Uterine smooth muscle cell (primary cell): Measurements from ENCODE around the gene OLFM2. TPM values are rescaled to one million over a fixed set of nuclear protein-coding genes. Genes with fewer than 3 reads are reported as not detected.

Experiments used
- total RNA-seq: library from RNA; depleted of rRNA; stranded (reverse); fragments of >200 nt; gene quantifications from 2 replicates; pipeline ENCODE4 v1.2.3, GENCODE V29; 2014

Gene OLFM2
- 0.11 and 1.4 TPM in 2 replicates for total RNA-seq

GRCh38 chr19:9936326-9937000, at the start of gene OLFM2:
Gene OLFM2, minus strand, starts transcription at chr19:9936515. Its CDS starts 149 bp downstream, at chr19:9936366.

DNA sequence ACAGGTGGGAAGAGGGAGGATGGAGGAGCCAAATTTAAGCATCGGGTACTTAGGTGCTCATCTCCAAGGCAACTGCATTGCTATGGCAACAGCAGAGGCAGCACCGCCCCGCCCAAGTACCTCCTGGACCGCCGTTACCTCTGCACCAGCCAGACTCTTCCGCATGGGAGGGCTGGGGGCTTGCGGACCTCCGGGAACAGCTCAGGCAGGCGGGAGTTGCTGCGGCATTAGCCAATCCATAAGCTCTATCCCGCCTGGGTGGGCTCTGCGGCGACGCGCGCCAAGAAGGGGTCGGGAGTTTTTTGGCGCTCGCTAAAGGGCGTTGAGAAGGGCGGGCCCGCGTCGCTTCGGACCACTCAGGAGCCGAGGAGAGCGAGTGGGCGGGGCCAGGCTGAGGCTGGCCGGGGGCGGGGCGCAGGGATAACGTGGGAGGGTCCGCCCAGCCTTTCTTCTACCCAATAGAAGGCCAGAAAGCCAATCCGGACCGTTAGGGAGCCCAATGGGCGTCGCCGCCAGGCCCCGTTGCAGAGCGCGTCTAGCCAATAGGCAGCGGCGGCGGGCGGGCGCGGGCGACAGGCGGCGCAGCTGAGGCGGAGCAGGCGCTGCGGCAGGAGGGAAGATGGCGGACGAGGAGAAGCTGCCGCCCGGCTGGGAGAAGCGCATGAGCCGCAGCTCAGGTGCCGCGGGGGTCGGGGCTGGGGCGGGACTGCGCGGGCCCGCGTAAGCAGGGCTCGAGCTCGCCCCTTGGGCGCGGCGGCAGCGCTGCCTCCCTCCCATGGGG, 101.4 kb downstream of the OLFM2 start, which contains the start of gene PIN1:
PIN1 (plus strand) TSS at position 593 of the 781 bp plus-strand sequence; CDS start at position 620, 27 bp downstream.

DNA sequence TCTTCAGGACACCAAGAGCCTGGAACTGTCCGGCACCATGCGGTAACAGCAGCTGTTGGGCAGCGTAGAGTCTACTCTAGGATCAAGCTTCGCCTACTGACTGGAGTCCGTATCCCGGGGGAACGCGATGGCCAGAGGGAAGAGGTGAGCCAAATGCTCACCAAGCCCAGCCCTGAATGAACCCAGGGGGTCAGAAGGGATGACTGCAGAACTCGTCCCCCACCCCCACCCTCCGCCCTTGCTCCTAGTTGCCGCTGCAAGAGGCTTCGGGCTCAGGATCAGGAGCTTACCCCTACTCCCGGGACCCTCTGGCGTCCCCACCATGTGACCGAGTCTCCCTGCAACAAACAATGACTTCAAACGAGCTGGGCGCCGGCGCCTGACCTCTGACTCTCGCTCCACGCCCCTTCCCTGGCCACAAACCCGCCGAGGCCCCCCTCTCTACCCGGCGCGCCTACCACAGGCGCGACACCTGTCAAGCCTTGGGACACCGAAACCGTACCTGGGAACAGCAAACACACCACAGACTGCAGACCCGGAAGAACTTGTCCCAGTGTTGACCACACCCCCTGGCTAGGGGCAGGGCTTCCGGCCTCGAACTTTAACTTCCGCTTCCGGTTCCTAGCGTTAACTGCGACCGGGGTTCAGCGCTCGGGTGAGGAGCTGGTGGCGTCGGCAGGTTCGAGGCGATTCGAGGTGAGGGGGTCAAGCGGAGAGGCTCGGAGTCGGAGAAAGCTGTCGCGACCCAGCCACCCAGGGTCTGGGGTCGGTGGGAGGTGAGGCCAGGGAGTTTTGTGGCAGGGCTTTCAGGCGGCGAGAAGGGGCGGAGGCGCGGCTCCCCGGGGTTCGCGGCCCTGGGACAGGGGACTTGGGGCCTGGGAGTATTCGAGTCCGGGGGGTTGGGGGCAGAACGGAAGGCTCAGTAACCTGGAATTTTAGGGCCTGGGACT, 108.8 kb downstream of the OLFM2 start, which contains the start of gene UBL5:
UBL5 (plus strand) TSS at position 630 of the 950 bp plus-strand sequence. CDS start 420 bp downstream, outside the sequence.

DNA sequence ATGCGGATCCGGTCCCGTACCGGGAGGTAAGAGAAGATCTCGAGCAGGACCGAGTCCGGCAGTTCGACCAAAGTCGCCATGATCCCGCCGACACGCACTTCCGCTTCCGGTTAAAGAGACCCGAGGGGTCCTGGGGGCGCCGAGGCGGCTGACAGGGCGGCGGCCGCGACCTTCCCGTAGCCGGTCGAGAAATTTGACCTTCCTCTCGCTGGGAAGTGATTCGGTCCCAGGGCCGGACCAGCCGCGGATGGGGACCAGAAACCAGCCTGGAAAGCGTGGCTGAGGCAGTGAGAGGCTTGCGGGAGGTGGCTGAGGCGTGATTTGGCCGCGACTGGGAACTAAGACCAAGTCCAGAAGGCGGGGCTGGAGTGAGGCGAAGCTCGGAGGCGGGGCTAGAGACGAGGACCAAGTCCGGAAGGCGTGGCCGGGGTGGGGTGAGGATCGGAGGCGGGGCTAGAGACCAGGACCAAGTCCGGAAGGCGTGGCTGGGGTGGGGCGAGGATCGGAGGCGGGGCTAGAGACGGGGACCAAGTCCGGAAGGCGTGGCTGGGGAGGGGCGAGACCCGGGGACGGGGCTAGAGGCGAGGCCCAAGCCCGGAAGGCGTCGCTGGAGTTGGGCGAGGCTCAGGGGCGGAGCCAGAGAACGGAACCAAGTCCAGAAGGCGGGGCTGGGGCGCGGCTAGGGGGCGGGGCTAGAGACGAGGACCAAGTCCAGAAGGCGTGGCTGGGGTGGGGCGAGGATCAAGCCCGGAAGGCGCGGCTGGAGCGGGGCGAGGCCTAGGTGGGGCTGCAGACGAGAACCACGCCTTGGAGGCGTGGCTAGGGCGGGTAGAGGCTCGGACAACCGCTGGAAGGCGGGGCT, 117.3 kb downstream of the OLFM2 start, which contains the start of gene FBXL12:
FBXL12 (minus strand) TSS at position 346 of the 862 bp plus-strand sequence; CDS start at position 80, 266 bp downstream.

Other genes with a start within 250 kb of the OLFM2 start
- 7.9 and 14.4 TPM in 2 replicates for gene ZNF846, start 167.8 kb downstream of the OLFM2 start, total RNA-seq
- 18.8 and 19.6 TPM in 2 replicates for gene FBXL12, start 117.4 kb downstream of the OLFM2 start, total RNA-seq
- gene UBL5, start 108.6 kb downstream of the OLFM2 start, total RNA-seq = 168 and 171 TPM in 2 replicates
- gene PIN1, start 101.2 kb downstream of the OLFM2 start, total RNA-seq = 94.2 and 123 TPM in 2 replicates
- gene COL5A3, start 74.0 kb upstream of the OLFM2 start, total RNA-seq = 1.5 and 4.8 TPM in 2 replicates
- not detected in 2 replicates for gene RDH8, start 77.0 kb upstream of the OLFM2 start, total RNA-seq
- gene SHFL, start 149.8 kb upstream of the OLFM2 start, total RNA-seq = 18.2 and 20.1 TPM in 2 replicates
- not detected in 2 replicates for gene ANGPTL6, start 166.2 kb upstream of the OLFM2 start, total RNA-seq
- 27.4 and 42.7 TPM in 2 replicates for gene PPAN, start 169.8 kb upstream of the OLFM2 start, total RNA-seq
- 3.0 and 3.9 TPM in 2 replicates for gene P2RY11, start 175.2 kb upstream of the OLFM2 start, total RNA-seq
- gene EIF3G, start 183.4 kb upstream of the OLFM2 start, total RNA-seq = 318 and 322 TPM in 2 replicates